Gastrocnemius medialis (tissue), 4 donors: ENCODE measurements around the gene ERCC5. TPM values are rescaled to one million over a fixed set of nuclear protein-coding genes. Genes with fewer than 3 reads are reported as not detected.

Experiments used
- ATAC-seq, 2 donors: fragments of 150-250 bp; one replicate each; pipeline ENCODE4 v1.9.1; 2016
- DNase-seq, 2 donors: peaks; one replicate each; pipeline ENCODE4 v3.0.0-alpha.2; 2019
- H3K27ac ChIP-seq, 4 donors: fragments of 200-600 bp; sonication (generic); 1 replicate in 1 of 4; 2 replicates in 3 of 4; pipeline ENCODE4 v1.5.1; 2016 to 2018; ENCODE audit warnings: mild to moderate bottlenecking in 2 of 4, moderate library complexity in 1 of 4
- H3K27me3 ChIP-seq, 3 donors: fragments of 200-600 bp; sonication (generic) in 2 of 3; 1 replicate in 1 of 3; 2 replicates in 2 of 3; pipeline versions ENCODE4 v1.5.1 to v1.6.0; 2016 to 2019; ENCODE audit warnings: mild to moderate bottlenecking in 1 of 3, moderate library complexity in 1 of 3
- H3K36me3 ChIP-seq, 2 donors: fragments of 200-600 bp; sonication (generic) in 1 of 2; one replicate each; pipeline ENCODE4 v1.5.1; 2017 to 2018
- H3K4me1 ChIP-seq, 2 donors: fragments of 200-600 bp; sonication (generic) in 1 of 2; one replicate each; pipeline ENCODE4 v1.5.1; 2016 to 2017; ENCODE audit warnings: mild to moderate bottlenecking in 2 of 2
- H3K4me3 ChIP-seq, 4 donors: fragments of 200-600 bp; sonication (generic) in 3 of 4; 1 replicate in 1 of 4; 2 replicates in 3 of 4; pipeline ENCODE4 v1.5.1; 2016 to 2019; ENCODE audit warnings: mild to moderate bottlenecking in 2 of 4
- H3K9me3 ChIP-seq, 3 donors: fragments of 200-600 bp; sonication (generic) in 2 of 3; 1 replicate in 1 of 3; 2 replicates in 2 of 3; pipeline ENCODE4 v1.5.1; 2016 to 2019
- CTCF ChIP-seq, 5 experiments: fragments of 450-650 bp in 3 of 5; fragments of 200-600 bp in 2 of 5; sonication (generic) in 2 of 5; IDR thresholded peaks in 4 of 5; conservative IDR thresholded peaks in 1 of 5; 1 replicate in 4 of 5; 2 replicates in 1 of 5; pipeline ENCODE4 v1.5.1; 2016 to 2019; ENCODE audit warnings: antibody characterized with exemption in 5 of 5, mild to moderate bottlenecking in 3 of 5, moderate library complexity in 3 of 5
- POLR2A ChIP-seq, 2 donors: fragments of 450-650 bp; IDR thresholded peaks; one replicate each; pipeline ENCODE4 v1.6.1; 2017; ENCODE audit warnings: antibody characterized with exemption in 2 of 2, mild to moderate bottlenecking in 2 of 2, moderate library complexity in 2 of 2
- in situ Hi-C, 4 donors: fragments of 200-750 bp; cut with MboI; loops; one replicate each; pipeline versions ENCODE4 v1.15.0 to v1.8.0; 2017; ENCODE audit warnings: low sequenced_read_pairs in 4 of 4
- intact Hi-C: fragments of 100-400 bp; cut with DNase I; formaldehyde crosslinking; loops from one replicate; pipeline ENCODE4 v1.15.1; 2023; ENCODE audit warnings: low total_unique reads
- total RNA-seq, 4 donors: library from RNA; depleted of rRNA; stranded (reverse); fragments of >200 nt; gene quantifications; one replicate each; pipeline versions ENCODE4 v1.1.0 to v1.2.3, GENCODE V29; 2016

The ERCC5 gene
- total RNA-seq, 4 donors from 2014 or later = 43.5 to 77.7 (median 46.8) TPM

GRCh38 chr13:102868366-102868936, 22.6 kb downstream of the ERCC5 start:
- Histone ChIP-seq H3K9me3 (no peaks in the 10 kb centered on the region), H3K27me3 (no peaks in the 10 kb centered on the region), H3K36me3 (peaks cover 0 to 59% of the 10 kb centered on the region in 2 donors), H3K4me3 (no peak overlapping the region), H3K27ac (peak overlapping the region; percentile 18 to 53 (median 36)), H3K4me1 (peaks cover 31 to 44% of the 10 kb centered on the region in 2 donors)
- TF ChIP-seq CTCF (IDR thresholded peaks at IDR 0.05 in 4 of 5, conservative IDR thresholded peaks at IDR 0.05 in 1 of 5) = no peak
- no peak for TF ChIP-seq POLR2A (IDR thresholded peaks at IDR 0.05)
- intact Hi-C loops (no loop called here), in situ Hi-C loops (no loop called here)
- DNase-seq (no peak), ATAC-seq (peak; percentile 37 to 56)

GRCh38 chr13:102869948-102870676, 24.3 kb downstream of the ERCC5 start:
- TF ChIP-seq CTCF (IDR thresholded peaks at IDR 0.05 in 4 of 5, conservative IDR thresholded peaks at IDR 0.05 in 1 of 5) (no peak), POLR2A (IDR thresholded peaks at IDR 0.05) (no peak)
- Histone ChIP-seq H3K4me3 (no peak overlapping the region), H3K9me3 (no peaks in the 10 kb centered on the region), H3K27me3 (no peaks in the 10 kb centered on the region), H3K36me3 (peaks cover 0 to 63% of the 10 kb centered on the region in 2 donors), H3K4me1 (peaks cover 21 to 34% of the 10 kb centered on the region in 2 donors), H3K27ac (peak overlapping the region in 3 of 4 donors; percentile 28 to 36 (median 34))
- in situ Hi-C loops (no loop called here), intact Hi-C loops (no loop called here)
- ATAC-seq (no peak), DNase-seq (no peak)

GRCh38 chr13:102870677-102871415, 25.0 kb downstream of the ERCC5 start:
- in situ Hi-C loops = no loop called here
- TF ChIP-seq CTCF (IDR thresholded peaks at IDR 0.05 in 4 of 5, conservative IDR thresholded peaks at IDR 0.05 in 1 of 5) (peak; percentile 55 to 86 (median 63)), POLR2A (IDR thresholded peaks at IDR 0.05) (no peak)
- Histone ChIP-seq H3K27ac (peak overlapping the region in 3 of 4 donors; percentile 4 to 38 (median 34)), H3K27me3 (no peaks in the 10 kb centered on the region), H3K4me3 (peak overlapping the region in 1 of 4 donors; percentile 36), H3K4me1 (peaks cover 21 to 34% of the 10 kb centered on the region in 2 donors), H3K9me3 (no peaks in the 10 kb centered on the region), H3K36me3 (peaks cover 0 to 63% of the 10 kb centered on the region in 2 donors)
- peak in 1 of 2 donors; percentile 47 for DNase-seq
- intact Hi-C loops = no loop called here
- peak; percentile 74 to 87 for ATAC-seq

- Histone ChIP-seq H3K4me1 (peaks cover 24 to 37% of the 10 kb centered on the region in 2 donors), H3K9me3 (no peaks in the 10 kb centered on the region), H3K36me3 (peaks cover 0 to 57% of the 10 kb centered on the region in 2 donors), H3K27me3 (no peaks in the 10 kb centered on the region), H3K4me3 (no peak overlapping the region), H3K27ac (no peak overlapping the region)
- in situ Hi-C loops = no loop called here
- DNase-seq (no peak), ATAC-seq (no peak)
- intact Hi-C loops = no loop called here
- TF ChIP-seq CTCF (IDR thresholded peaks at IDR 0.05 in 4 of 5, conservative IDR thresholded peaks at IDR 0.05 in 1 of 5) (no peak), POLR2A (IDR thresholded peaks at IDR 0.05) (no peak)
These were observed 26.3 kb downstream of the ERCC5 start for GRCh38 chr13:102872131-102872530.
